HG03442 (cell line): ENCODE data around the gene FRYL.

Experiments
- ATAC-seq: cut with Tn5 transposase; IDR thresholded peaks from one replicate; pipeline ENCODE4 v1.9.1; 2021; ENCODE audit warnings: mild to moderate bottlenecking, moderate library complexity; ENCODE audit not compliant: unreplicated experiment

FRYL gene

GRCh38 chr4:48570646-48571220 lies 209.3 kb downstream of the FRYL start:
- no peak for ATAC-seq

- ATAC-seq, result no peak
Observed at GRCh38 chr4:48566034-48566384, 214.1 kb downstream of the FRYL start.

GRCh38 chr4:48565362-48566033 lies 214.6 kb downstream of the FRYL start:
- no peak for ATAC-seq

- no peak for ATAC-seq
Observed at GRCh38 chr4:48564151-48564550, 215.9 kb downstream of the FRYL start.

- no peak for ATAC-seq
Observed at GRCh38 chr4:48558819-48559218, 221.3 kb downstream of the FRYL start.

- ATAC-seq, result no peak
Observed at GRCh38 chr4:48558026-48558425, 222.1 kb downstream of the FRYL start.

- no peak for ATAC-seq
Observed at GRCh38 chr4:48557478-48557877, 222.6 kb downstream of the FRYL start.

- ATAC-seq, result no peak
Observed at GRCh38 chr4:48556268-48556667, 223.8 kb downstream of the FRYL start.

GRCh38 chr4:48554606-48555005 lies 225.5 kb downstream of the FRYL start:
- ATAC-seq, result no peak

- no peak for ATAC-seq
Observed at GRCh38 chr4:48553720-48554119, 226.4 kb downstream of the FRYL start.

- no peak for ATAC-seq
Observed at GRCh38 chr4:48546336-48546735, 233.7 kb downstream of the FRYL start.

GRCh38 chr4:48543796-48544195 lies 236.3 kb downstream of the FRYL start:
- no peak for ATAC-seq

- ATAC-seq, result no peak
Observed at GRCh38 chr4:48542888-48543287, 237.2 kb downstream of the FRYL start.

GRCh38 chr4:48539597-48539996 lies 240.5 kb downstream of the FRYL start:
- no peak for ATAC-seq

- ATAC-seq, result no peak
Observed at GRCh38 chr4:48538358-48538757, 241.7 kb downstream of the FRYL start.

GRCh38 chr4:48526406-48526805 lies 253.7 kb downstream of the FRYL start:
- ATAC-seq, result no peak

GRCh38 chr4:48518143-48518542 lies 261.9 kb downstream of the FRYL start:
- no peak for ATAC-seq

- ATAC-seq, result no peak
Observed at GRCh38 chr4:48509543-48509942, 270.5 kb downstream of the FRYL start.

GRCh38 chr4:48506716-48507115 lies 273.4 kb downstream of the FRYL start:
- ATAC-seq, result no peak

GRCh38 chr4:48504352-48504751 lies 275.7 kb downstream of the FRYL start:
- ATAC-seq, result no peak

GRCh38 chr4:48504026-48504330 lies 276.1 kb downstream of the FRYL start:
- no peak for ATAC-seq

- ATAC-seq, result no peak
Observed at GRCh38 chr4:48503233-48504025, 276.6 kb downstream of the FRYL start.
